HG03558 (cell line): ENCODE measurements around the gene TTN.

ENCODE experiments used
- ATAC-seq: cut with Tn5 transposase; IDR thresholded peaks from one replicate; pipeline ENCODE4 v1.9.1; 2021; ENCODE audit warnings: moderate number of reproducible peaks; ENCODE audit not compliant: unreplicated experiment; ENCODE audit errors: extremely low read depth

Gene TTN

GRCh38 chr2:178510384-178510783 lies 296.8 kb downstream of the TTN start:
- no peak for ATAC-seq

- no peak for ATAC-seq
Observed at GRCh38 chr2:178508646-178509045, 298.6 kb downstream of the TTN start.

DNA sequence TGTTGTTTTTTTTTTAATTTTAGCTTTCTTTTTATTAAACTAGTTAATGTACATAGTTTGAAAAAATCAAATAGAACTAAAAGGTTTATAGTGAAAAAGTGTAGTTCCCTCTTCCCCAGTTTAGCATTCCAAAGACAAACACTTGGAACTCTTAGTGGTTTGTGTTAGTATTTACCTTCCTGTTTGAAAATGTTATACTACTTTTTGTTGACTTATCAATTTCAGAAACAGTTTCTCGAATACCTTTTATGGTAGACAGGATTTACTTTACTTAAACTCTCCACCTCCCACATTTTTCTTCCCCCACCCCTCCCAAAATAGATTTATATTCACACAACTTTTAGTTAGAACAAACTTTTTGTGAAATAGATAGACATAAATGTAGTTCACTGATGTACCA lies 300.3 kb downstream of the TTN start:
- no peak for ATAC-seq

DNA sequence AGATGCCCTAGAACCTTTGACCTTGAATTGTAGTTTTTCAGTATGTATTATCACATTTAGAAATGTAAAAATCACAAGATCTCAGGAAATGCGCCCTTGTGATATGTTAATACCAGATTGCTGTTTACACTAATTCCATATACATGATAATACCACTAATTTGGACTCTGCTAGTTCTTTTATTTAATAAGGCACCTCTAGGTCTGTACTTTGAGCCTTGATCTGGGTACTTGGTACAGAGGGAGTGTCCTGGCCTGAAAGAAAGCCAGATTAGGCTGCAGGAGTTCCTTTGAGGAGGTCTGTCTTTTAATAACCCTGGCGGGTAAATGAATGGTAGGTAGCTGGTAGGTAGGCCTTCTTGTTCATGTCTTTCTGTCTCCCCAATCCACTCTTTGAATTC lies 300.7 kb downstream of the TTN start:
- no peak for ATAC-seq

DNA sequence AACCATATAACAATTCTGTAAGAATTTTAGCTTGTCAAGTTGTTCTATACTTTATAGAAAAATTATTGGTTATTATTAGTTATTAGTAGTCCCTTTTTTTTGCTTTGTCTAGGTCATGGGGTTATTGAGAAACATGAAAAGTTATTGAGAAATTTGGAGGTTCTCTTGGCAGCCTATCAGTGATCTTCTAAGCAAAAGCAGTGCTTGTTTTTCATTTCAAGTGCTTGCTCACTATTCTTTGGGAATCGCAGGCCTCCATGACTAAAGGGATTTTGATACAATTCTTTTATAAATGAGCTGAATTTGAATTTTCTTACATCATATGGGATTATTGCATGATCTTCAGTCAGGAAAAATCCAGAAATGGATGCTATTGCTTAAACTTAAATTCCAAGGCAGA lies 301.1 kb downstream of the TTN start:
- ATAC-seq = no peak

DNA sequence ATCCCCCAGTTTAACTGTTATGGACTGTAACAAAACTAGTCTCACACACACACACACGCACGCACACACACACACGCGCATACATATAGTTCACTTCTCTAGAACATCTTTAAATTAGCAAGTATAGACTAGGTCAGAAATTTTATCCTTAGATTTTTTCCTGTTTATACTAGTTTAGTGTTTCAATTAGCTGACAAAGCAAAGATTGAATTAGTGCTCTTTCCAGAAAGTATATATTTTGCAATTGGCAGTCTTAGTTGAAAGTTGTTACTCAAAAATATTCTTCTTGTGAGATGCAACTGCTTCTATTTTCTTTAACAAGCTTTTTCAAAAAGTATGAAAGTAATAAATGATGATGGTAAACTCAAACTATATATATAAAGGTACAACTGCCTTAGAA lies 304.5 kb downstream of the TTN start:
- no peak for ATAC-seq

DNA sequence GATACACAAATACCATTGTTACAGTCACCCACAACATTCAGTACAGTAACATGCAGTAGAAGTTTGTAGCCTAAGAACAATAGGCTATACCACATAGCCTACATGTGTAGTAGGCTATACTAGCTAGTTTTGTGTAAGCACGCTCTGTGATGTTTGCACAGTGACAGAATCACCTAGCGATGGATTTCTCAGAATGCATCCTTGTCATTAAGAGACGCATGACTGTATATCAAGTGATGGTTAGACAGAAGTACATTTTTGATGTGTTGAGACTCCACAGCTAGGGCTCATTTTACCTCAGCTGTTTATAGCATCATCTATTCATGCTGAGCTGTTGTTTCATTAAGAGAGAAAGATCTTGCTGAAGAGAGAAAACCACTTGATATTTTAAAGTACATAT lies 307.6 kb downstream of the TTN start:
- no peak for ATAC-seq

DNA sequence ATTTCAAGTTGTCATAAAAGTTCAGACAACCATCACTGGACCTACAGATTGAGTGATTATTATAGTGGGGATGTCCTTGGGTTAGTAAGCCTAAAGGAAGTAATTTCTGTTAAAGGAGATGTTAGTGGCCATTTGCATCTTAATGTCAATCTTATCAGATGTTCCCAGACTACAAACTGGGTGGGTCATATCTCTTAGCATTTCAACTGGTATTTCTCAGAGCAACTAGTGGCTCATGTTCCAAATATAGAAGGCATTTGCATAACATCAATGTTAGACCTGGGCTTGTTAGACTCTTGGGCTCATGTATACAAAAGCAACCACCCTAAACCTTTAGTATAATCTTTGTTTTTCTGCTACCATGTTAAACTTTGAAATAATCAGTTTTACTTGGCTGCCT lies 309.1 kb downstream of the TTN start:
- no peak for ATAC-seq

DNA sequence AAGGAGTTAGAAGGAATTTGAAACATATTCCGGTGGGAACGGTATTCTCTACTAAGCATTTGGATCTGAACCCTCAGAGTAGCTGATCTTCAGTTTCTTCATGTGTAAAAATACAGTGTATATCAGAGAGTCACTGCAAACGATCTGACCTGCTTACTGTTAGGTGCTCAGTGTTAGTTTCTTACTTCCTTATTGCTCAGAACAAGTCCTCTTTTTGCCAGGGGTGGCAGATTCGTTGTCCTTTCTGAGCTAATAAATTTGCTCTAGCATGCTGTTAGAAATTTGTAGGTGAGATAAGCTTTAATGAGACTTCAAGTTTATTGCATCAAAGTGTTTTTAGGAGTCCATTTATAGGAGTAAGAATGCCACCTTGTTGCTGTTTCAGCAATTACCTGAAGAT lies 311.2 kb downstream of the TTN start:
- no peak for ATAC-seq

DNA sequence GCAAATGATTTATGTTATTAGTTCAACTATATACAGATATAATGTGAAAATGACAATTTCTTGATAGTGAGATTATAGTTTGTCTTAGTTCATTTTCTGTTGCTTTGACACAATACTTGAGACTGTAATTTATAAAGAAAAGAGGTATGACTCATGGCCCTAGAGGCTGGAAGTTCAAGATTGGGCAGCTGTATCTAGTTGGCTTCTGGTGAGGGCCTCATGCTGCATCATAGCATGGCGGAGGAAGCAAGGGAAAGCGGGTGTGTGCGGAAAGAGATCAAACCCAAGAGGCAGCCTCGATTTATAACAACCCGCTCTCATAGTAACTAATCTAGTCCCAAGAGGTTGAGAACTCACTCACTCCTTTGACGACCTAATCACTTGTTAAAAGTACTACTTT lies 315.6 kb downstream of the TTN start:
- no peak for ATAC-seq

GRCh38 chr2:178485356-178485755 lies 321.9 kb downstream of the TTN start:
- ATAC-seq = no peak

- ATAC-seq = no peak
Observed at GRCh38 chr2:178484245-178485041, 322.8 kb downstream of the TTN start.

DNA sequence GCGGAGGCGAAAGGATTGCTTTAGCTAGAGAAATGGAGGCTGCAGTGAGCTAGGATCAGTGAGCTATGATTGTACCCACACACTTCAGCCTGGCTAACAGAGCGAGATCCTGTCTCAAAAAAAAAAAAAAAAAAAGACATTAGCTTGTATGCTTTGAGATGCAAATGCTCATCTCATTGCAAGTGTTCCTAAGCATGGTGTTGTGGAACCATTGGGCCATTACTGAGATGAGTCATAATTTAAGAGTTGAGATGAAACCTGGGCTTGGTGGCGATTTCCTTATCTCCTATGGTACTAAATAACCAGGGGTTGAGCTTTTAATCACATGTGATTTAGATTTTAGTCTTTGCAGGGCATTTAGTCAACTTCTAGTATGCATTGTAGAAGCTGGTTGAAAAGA lies 324.8 kb downstream of the TTN start:
- ATAC-seq = peak; percentile 24

- peak; percentile 43 for ATAC-seq
Observed at GRCh38 chr2:178480227-178481181, 326.7 kb downstream of the TTN start, which contains the start of gene PLEKHA3. TSS of gene PLEKHA3 (plus strand) at chr2:178480457. CDS start at chr2:178480870, 413 bp downstream.

DNA sequence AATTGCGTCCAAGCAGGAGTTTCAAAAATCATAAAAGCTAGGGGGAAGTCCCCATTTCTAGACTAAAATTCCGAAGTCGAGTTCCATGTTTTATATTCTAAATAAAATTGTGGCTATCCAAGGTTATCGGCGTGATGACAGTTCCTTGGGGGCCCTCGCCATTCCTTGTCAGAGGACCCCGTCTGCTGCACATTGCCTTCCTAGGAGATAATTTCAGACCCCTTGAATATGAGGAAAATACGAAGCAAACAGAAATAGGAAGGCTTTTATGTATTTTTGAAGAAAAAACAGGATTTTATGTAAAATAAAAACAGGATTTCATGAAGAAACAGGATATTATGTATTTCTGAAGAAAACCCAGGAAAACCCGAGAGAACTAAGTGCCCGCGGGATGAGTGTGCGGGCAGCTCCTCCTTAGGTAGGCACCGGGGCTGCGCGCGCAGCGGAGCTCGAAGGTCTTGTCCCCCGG lies 327.4 kb downstream of the TTN start:
- no peak for ATAC-seq

GRCh38 chr2:178479275-178479616 lies 328.0 kb downstream of the TTN start:
- ATAC-seq = no peak

DNA sequence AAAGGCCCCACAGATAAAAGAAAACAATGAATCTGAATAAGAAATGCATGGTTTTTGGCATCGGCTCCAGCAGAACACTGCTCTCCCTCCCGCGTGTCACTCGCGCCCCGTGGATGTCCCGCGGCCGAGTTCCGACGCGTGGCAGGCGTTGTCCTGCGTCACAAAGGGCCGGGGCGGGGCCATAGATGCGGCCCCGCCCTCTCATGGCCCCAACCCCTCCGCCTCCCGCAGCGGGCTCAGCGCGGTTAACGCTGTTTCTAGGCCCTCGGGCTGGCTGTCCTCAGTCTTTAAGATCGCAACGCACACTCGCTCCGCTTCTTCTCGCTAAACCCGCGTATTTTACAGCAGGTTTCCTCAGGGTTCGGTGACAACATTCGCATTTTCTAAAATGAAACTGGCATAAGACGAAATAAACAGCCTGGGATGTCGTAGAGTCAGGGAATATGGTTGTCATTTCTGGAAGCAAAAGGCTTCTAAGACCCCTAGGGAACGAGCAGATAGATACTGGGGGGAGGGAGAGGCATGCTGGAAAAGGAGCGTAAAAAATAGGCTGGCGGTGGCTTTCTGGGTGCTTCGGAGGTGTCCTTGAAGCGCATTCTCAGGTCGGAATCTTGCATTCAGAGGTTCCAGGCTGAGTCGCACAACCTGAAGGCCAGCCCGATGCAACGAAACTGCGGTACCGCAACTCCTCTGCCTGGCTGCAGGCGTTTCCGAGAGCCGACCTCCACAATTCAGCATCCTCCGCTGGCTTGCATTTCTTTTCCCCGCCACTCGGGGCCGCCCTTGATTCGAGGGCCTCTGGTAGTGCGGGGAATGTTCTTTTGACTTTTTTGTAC lies 328.6 kb downstream of the TTN start, which contains the start of gene FKBP7:
Gene FKBP7, minus strand, starts transcription at position 162 of the 836 bp plus-strand sequence. Its CDS starts 101 bp downstream, at position 61.
- ATAC-seq = peak; percentile 15

- no peak for ATAC-seq
Observed at GRCh38 chr2:178478130-178478438, 329.1 kb downstream of the TTN start.

DNA sequence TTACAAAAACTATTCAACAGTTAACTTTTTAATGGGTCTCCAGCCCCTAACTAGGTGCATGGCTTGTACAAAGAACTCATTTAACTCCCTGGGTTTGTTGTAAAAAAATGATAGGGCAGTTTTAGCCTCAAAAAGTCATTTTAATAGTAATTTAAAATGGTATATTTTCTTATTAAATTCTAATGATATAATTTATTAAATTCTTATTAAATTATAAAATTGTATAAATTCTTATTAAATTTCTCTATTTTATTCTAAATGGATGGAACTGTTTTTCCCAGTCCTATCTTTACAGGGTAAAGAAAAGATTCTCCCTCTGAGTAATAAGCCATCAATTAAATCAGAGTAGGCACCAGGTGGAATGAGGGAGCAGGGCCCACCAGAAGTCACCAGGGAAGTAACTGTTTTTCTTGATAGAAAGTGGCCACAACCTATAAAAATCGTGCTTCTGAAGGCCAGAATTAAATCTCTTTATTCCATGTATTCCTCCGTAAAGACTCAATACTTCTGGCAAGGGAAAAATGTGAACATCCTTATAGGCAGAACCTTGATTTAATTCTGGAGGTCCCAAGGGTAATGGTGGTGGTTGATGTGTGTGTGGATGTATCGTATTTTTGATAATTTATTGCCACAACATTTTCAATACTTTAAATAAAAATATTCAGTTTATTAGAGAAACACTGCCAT lies 329.6 kb downstream of the TTN start:
- ATAC-seq = no peak

GRCh38 chr2:178476477-178476876 lies 330.7 kb downstream of the TTN start:
- ATAC-seq = no peak
